SH-SY5Y (cell line): ENCODE results near the gene GSDME.

Experiments used
- GATA2 ChIP-seq: IDR thresholded peaks from 2 replicates; pipeline ENCODE4 v1.6.1; 2011; ENCODE audit warnings: mild to moderate bottlenecking, low read depth, low read length
- GATA3 ChIP-seq: IDR thresholded peaks from 2 replicates; pipeline ENCODE4 v1.6.1; 2011; ENCODE audit warnings: low read depth, mild to moderate bottlenecking, low read length, moderate library complexity

GSDME gene

GRCh38 chr7:24698531-24699266 lies 58.6 kb downstream of the GSDME start:
- TF ChIP-seq GATA3 (no peak), GATA2 (no peak)

GRCh38 chr7:24697416-24697815 lies 59.8 kb downstream of the GSDME start:
- no peak for TF ChIP-seq GATA2
- no peak for TF ChIP-seq GATA3

GRCh38 chr7:24692592-24692991 lies 64.7 kb downstream of the GSDME start:
- no peak for TF ChIP-seq GATA2
- no peak for TF ChIP-seq GATA3

DNA sequence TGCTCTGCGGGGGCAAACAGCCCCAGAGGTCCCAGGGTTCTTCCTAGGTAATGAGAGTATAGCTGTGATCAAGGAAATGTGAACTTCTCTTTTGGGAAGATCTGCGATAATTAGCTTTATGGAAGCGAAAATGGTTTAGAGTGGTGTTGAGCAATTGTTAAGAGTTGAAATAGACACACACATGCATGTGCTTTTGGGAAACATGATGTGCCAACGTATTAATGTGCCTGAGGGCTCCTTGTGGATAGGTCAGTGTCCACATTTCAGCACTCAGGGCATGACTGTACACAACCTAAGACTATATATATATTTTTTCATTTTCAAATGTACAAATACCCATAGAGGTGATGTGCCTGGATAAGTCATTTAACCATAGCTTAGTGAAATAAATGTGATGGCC lies 67.0 kb downstream of the GSDME start:
- TF ChIP-seq GATA2 (no peak), GATA3 (no peak)

- TF ChIP-seq GATA2 (no peak), GATA3 (no peak)
Observed at GRCh38 chr7:24685708-24686107, 71.6 kb downstream of the GSDME start.

DNA sequence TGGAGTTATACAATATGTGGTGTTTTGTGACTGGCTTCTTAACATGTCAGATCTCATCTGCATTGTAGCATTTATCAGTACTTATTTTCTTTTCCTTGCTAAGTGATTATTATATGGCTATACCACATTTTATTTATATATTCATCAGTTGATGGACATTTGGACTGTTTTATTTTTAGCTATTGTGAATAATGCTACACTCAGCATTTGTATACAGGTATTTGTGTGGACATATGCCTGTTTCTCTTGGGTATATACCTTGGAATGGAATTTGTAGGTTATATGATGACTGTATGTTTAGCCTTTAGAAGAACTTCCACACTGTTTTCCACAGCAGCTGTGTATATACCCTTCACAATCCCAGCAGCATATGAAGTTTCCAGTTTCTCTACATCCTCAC lies 86.5 kb downstream of the GSDME start:
- TF ChIP-seq GATA3 (no peak), GATA2 (no peak)

DNA sequence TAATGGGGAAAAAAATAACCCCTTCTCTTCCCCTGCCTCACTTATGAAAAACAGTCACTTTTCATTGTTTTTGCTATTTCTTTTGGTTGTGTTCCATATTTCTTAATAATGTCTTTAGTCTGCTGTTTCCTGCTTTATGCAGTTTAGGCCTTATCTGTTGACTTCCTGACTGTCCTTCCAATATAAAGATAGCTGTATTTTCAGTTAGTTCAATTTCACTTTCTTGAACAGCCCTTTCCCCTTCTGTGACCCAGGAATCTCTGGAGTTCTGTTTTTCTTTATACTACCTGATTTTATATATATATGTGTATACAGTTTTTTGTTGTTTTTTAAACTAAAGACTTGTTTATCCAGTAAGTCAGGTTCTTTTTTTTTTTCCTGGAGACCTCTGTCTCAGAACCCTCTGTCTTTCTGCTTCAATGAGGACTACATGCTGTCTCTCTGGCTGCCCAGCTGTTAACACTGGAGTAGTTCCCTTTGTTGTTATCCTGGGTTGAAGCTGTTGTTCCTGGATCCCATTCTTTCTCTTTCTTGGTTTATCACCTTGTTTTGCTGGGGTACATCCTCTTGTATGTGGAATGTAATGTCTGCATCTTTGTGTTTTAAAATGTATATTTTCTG lies 87.2 kb downstream of the GSDME start:
- no peak for TF ChIP-seq GATA3
- no peak for TF ChIP-seq GATA2

GRCh38 chr7:24668927-24669635 lies 88.2 kb downstream of the GSDME start:
- TF ChIP-seq GATA3, result no peak
- no peak for TF ChIP-seq GATA2

DNA sequence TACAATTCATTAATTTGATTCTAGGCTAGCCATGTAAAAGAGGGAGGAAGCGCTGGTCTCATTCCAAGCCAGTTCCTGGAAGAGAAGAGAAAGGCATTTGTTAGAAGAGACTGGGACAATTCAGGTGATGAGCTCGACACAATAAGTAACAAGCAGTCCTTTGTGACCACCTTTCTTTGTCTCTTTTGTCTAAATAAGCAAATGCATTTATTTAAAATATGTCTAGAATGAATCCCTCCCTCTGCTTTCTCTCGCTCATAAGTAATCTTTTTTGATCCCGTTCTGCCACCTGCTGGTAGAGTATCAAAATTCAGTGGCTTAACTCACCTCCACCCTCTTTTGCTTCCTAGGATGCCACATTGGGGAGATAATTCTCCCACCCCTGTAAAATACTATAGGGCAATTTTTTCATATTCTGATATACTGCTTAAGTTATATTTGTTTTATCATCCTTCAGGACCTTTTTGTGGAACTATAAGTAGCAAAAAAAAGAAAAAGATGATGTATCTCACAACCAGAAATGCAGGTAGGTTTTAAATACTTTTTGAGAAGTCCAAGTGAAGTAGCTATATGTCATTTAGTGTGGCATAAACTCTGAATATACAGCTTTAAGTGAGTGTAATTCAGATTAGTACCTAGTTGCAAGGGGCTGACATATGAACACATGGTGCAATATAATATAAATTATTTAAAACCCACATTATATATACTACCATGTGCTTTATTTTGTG lies 91.5 kb downstream of the GSDME start:
- TF ChIP-seq GATA3, result no peak
- no peak for TF ChIP-seq GATA2

DNA sequence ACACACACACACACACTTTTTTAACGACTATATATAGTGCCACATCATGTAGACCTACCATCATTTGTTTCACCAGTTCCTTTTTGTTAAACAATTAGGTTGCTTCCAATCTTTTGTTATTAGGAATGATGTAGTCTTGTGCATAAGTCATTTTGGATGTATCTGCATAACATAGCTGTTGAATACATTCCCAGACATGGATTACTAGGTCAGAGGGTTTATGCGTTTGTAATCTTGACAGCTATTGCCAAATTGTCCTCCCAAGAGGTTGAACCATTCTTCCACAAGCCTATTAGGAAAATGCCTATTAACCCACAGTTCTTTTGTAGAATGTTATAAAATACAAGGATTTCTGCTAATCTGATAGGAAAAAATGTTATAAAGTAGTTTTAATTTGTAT lies 96.7 kb downstream of the GSDME start:
- TF ChIP-seq GATA3 (no peak), GATA2 (no peak)

- TF ChIP-seq GATA3 (no peak), GATA2 (no peak)
Observed at GRCh38 chr7:24659505-24659904, 97.8 kb downstream of the GSDME start.

GRCh38 chr7:24657980-24658379 lies 99.3 kb downstream of the GSDME start:
- no peak for TF ChIP-seq GATA3
- no peak for TF ChIP-seq GATA2

GRCh38 chr7:24656608-24657007 lies 100.7 kb downstream of the GSDME start:
- TF ChIP-seq GATA2, result no peak
- TF ChIP-seq GATA3, result no peak

GRCh38 chr7:24654305-24654704 lies 103.0 kb downstream of the GSDME start:
- TF ChIP-seq GATA3 (no peak), GATA2 (no peak)

GRCh38 chr7:24653316-24654085 lies 103.8 kb downstream of the GSDME start:
- TF ChIP-seq GATA2 (no peak), GATA3 (no peak)
